Cardiac muscle cell (in vitro differentiated cells and primary cell): ENCODE results near the gene GAD2. TPM values are rescaled to one million over a fixed set of nuclear protein-coding genes. Genes with fewer than 3 reads are reported as not detected.

ENCODE experiments used
- DNase-seq, 2 donors: peaks; one replicate each; pipeline versions ENCODE4 v3.0.0 to v3.0.0-alpha.2; 2010 to 2017; ENCODE audit warnings: low read depth in 1 of 2, low spot score in 1 of 2
- H3K27ac ChIP-seq: fragments of 200-600 bp; sonication (generic); 2 replicates; pipeline ENCODE4 v1.5.1; 2016
- H3K27me3 ChIP-seq: fragments of 200-600 bp; sonication (generic); 2 replicates; pipeline ENCODE4 v1.6.0; 2016; ENCODE audit warnings: control low read depth
- H3K36me3 ChIP-seq: fragments of 200-600 bp; sonication (generic); 2 replicates; pipeline ENCODE4 v1.5.1; 2016; ENCODE audit warnings: control low read depth
- H3K4me1 ChIP-seq: fragments of 200-600 bp; sonication (generic); 2 replicates; pipeline ENCODE4 v1.8.1; 2017; ENCODE audit warnings: low read depth, mild to moderate bottlenecking, mixed run types
- H3K4me3 ChIP-seq: fragments of 200-600 bp; sonication (generic); 2 replicates; pipeline ENCODE4 v1.5.1; 2016; ENCODE audit warnings: mild to moderate bottlenecking
- H3K9me3 ChIP-seq: fragments of 200-600 bp; sonication (generic); 2 replicates; pipeline ENCODE4 v1.5.1; 2017; ENCODE audit warnings: low read depth, mild to moderate bottlenecking, control low read depth
- polyA plus RNA-seq: library from polyadenylated mRNA; unstranded; fragments of >200 nt; fragmentation: Nextera tagmentation; extraction: Ambion mirVana; gene quantifications from 2 replicates; pipeline ENCODE4 v1.2.1, GENCODE V29; 2016
- total RNA-seq: library from RNA; depleted of rRNA; stranded (reverse); fragments of >200 nt; gene quantifications from 2 replicates; pipeline ENCODE4 v1.2.3, GENCODE V29; 2016
- TF ChIP-seq, protein P1 (sequence below): IDR thresholded peaks from 2 replicates; pipeline ENCODE4 v1.5.1; 2012; ENCODE audit warnings: low read depth, mild to moderate bottlenecking, low read length

The GAD2 gene
- total and polyA plus RNA-seq, 2 experiments from 2014 or later, result not detected

DNA sequence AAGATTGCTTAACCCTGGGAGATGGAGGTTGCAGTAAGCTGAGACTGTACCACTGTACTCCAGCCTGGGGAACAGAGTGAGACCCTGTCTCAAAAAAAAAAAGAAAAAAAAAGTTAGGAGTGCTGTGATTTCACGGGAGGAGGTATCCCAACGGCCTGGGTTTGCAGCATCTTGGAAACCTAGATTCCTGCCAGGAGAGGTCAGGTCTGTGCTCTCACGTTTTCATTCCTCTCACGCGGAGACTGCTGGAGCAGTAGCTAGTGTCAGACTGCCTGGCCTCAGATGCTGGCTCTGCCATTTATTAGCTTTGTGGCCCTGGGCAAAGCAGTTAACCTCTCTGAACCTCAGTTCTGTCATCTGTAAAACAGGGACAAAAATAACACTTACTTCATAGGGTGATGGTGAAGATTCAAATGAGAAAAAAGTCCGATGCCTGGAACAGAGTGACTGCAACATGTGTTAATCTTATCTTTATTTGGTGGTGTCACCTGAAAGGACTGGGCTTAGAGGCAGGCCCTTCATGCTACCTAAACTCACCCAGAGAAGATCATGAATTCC is 94.9 kb downstream of the GAD2 start:
- no peaks in the 10 kb centered on the region for H3K27me3 ChIP-seq
- no peaks in the 10 kb centered on the region for H3K9me3 ChIP-seq
- DNase-seq, result no peak
- H3K36me3 ChIP-seq, result no peaks in the 10 kb centered on the region
- no peak overlapping the region for H3K27ac ChIP-seq
- no peak overlapping the region for H3K4me3 ChIP-seq
- TF ChIP-seq, protein P1, sequence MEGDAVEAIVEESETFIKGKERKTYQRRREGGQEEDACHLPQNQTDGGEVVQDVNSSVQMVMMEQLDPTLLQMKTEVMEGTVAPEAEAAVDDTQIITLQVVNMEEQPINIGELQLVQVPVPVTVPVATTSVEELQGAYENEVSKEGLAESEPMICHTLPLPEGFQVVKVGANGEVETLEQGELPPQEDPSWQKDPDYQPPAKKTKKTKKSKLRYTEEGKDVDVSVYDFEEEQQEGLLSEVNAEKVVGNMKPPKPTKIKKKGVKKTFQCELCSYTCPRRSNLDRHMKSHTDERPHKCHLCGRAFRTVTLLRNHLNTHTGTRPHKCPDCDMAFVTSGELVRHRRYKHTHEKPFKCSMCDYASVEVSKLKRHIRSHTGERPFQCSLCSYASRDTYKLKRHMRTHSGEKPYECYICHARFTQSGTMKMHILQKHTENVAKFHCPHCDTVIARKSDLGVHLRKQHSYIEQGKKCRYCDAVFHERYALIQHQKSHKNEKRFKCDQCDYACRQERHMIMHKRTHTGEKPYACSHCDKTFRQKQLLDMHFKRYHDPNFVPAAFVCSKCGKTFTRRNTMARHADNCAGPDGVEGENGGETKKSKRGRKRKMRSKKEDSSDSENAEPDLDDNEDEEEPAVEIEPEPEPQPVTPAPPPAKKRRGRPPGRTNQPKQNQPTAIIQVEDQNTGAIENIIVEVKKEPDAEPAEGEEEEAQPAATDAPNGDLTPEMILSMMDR, result no peak
- H3K4me1 ChIP-seq, result no peaks in the 10 kb centered on the region

DNA sequence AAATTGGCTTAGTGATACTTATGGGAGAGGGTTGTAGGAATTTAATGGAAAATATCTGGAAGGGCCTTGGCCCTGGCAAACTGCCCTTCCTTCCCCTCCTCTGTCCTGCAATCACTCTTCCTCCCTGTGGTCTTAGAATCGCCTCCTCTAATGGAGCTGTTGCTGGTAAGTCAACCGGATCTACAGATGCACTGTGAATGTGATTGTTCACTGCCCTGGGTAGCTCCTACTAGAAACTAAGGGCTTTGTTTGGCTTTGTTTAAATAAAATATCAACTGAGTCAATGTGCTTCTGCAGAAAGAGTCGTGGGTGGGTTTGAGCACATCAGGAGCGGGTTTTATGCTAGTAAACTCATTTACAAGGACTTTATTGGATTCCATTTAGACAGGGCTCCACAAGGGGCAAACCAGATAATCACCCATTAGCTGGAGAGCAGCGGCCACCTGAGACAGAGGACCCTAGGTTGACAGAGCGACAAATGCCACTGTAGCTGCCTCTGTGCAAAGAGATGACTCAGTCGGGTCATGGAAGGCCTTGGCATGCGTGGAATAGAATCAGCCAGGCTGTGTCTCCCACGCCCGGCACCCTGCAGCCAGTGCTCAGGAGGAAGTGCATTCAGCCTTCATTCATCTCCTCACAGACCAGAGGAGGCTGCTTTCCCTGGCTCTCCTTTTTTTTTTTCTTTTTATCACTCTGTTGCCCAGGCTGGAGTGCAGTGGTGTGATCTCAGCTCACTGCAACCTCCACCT is 97.9 kb downstream of the GAD2 start:
- DNase-seq, result no peak
- Histone ChIP-seq H3K9me3 (no peaks in the 10 kb centered on the region), H3K27me3 (peaks cover 13% of the 10 kb centered on the region), H3K27ac (no peak overlapping the region), H3K4me3 (no peak overlapping the region), H3K4me1 (no peaks in the 10 kb centered on the region), H3K36me3 (no peaks in the 10 kb centered on the region)
- TF ChIP-seq, protein P1, result no peak

DNA sequence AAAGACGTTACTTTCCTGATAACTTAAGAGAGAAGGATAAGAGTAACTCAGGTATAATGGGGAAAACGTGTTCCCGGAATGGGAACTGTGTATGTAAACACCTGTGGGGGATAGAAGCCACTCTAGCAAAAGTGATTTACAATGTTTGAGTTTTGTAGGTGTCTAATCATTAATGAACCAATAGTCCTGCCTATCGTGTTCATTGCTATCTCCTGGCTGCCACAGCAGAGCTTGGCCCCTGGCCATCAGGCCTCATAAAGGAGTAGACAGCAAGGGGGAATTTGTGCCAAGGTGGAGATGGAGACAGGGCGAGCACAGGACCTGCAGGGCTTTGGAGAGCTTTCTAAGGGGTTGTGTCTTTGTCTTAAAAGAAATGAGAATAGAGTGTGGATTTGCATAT is 102.1 kb downstream of the GAD2 start:
- Histone ChIP-seq H3K4me1 (no peaks in the 10 kb centered on the region), H3K27me3 (peaks cover 16% of the 10 kb centered on the region), H3K27ac (no peak overlapping the region), H3K4me3 (no peak overlapping the region), H3K9me3 (no peaks in the 10 kb centered on the region), H3K36me3 (no peaks in the 10 kb centered on the region)
- TF ChIP-seq, protein P1, result no peak
- DNase-seq, result no peak

DNA sequence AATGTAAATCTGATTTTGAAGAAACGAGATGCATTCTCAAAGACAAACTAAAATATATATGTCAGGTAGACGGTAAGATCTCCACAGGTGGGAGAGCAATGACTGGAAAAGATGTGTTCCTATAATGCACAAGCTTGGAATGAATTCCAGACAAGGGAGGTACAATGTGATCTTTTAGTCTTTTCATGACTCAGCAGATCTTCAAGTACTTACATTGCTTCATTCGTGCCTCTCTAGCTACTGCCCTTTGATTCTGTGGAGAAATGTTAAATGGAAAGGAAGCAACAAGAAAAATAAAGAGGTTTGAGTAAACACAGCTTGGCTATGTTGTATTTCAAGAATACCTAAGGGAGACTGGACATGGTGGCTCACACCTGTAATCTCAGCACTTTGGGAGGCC is 106.6 kb downstream of the GAD2 start:
- Histone ChIP-seq H3K27me3 (peaks cover 12% of the 10 kb centered on the region), H3K4me1 (no peaks in the 10 kb centered on the region)
- no peak for DNase-seq

DNA sequence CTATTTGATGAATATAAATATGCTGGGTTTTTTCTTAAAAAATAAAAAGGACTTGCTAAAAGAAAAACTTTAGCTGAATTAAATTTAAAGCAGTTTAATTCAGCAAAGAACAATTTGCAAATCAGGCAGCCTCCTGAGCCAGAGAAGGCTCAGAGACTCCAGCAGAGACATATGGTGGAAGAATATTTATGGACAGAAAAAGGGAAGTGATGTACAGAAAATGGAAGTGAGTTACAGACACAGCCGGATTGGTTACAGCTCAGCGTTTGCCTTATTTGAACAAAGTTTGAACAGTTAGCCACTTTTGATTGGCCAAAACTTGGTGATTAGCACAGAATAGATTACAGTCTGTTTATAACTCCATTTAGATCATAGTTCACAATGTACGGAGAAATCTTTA is 110.3 kb downstream of the GAD2 start:
- H3K27ac ChIP-seq, result no peak overlapping the region
- no peaks in the 10 kb centered on the region for H3K27me3 ChIP-seq
- no peak for DNase-seq
- no peaks in the 10 kb centered on the region for H3K4me1 ChIP-seq
- TF ChIP-seq, protein P1, result no peak
- no peaks in the 10 kb centered on the region for H3K9me3 ChIP-seq
- no peak overlapping the region for H3K4me3 ChIP-seq
- H3K36me3 ChIP-seq, result no peaks in the 10 kb centered on the region

More for the DNA sequence above, 106.6 kb downstream of the GAD2 start:
- H3K4me3 ChIP-seq, result no peak overlapping the region
- no peak overlapping the region for H3K27ac ChIP-seq
- TF ChIP-seq, protein P1, result no peak
- no peaks in the 10 kb centered on the region for H3K36me3 ChIP-seq
- H3K9me3 ChIP-seq, result no peaks in the 10 kb centered on the region
